GM12874 (cell line): ENCODE results near the gene MAPK6.

ENCODE experiments used
- CTCF ChIP-seq: IDR thresholded peaks from 2 replicates; pipeline ENCODE4 v1.5.1; 2011; ENCODE audit warnings: low read depth, mild to moderate bottlenecking, control low read depth, low read length, moderate library complexity; ENCODE audit not compliant: insufficient read depth

Gene MAPK6

GRCh38 chr15:52039925-52040781, 21.1 kb downstream of the MAPK6 start:
- no peak for TF ChIP-seq CTCF

- TF ChIP-seq CTCF = no peak
These were observed 23.2 kb downstream of the MAPK6 start for GRCh38 chr15:52042051-52042851.

- no peak for TF ChIP-seq CTCF
These were observed 31.4 kb downstream of the MAPK6 start for GRCh38 chr15:52050416-52050815.

- no peak for TF ChIP-seq CTCF
These were observed 33.3 kb downstream of the MAPK6 start for GRCh38 chr15:52052066-52052935.

- TF ChIP-seq CTCF = no peak
These were observed 35.4 kb downstream of the MAPK6 start for GRCh38 chr15:52054381-52054780.

- TF ChIP-seq CTCF = no peak
These were observed 37.0 kb downstream of the MAPK6 start for GRCh38 chr15:52056001-52056400.

GRCh38 chr15:52056496-52056895, 37.5 kb downstream of the MAPK6 start:
- no peak for TF ChIP-seq CTCF
